CD4-positive, alpha-beta T cell treated with Interleukin-1 beta for 1 hour (primary cell): ENCODE results near the gene IGF2R.

Experiments
- DNase-seq, 2 donors: peaks; one replicate each; pipeline ENCODE4 v3.0.0-alpha.2; 2020 to 2022

Gene IGF2R

DNA sequence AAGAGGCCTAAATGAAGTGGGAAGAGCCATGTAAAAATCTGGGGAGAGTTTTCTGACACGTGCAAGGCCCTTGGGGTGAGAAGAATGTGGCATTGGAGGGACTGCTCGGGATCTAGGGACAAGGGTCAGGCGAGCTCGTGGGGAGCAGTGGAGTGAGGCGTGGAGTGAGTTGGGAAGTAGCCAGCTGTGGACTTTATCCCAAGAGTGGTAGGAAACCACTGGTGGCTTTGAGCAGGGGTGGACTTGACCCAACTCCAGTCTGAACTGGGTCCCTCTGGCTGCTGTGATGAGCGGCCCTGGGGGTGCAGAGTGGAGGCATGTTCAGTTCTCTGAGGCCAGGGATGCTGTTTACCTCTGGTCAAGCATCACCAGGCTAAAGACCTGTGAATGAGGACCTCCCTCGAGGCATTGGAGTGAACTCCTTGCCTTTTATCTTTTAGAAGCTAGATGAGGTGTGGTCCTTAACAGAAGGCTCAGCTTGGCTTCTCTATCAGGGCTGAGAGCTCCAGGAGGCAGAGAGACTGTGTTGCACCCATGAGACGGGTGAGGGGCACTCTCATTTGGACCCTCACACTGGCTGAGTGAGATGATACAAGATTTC lies 173.3 kb downstream of the IGF2R start:
- DNase-seq: no peak

DNA sequence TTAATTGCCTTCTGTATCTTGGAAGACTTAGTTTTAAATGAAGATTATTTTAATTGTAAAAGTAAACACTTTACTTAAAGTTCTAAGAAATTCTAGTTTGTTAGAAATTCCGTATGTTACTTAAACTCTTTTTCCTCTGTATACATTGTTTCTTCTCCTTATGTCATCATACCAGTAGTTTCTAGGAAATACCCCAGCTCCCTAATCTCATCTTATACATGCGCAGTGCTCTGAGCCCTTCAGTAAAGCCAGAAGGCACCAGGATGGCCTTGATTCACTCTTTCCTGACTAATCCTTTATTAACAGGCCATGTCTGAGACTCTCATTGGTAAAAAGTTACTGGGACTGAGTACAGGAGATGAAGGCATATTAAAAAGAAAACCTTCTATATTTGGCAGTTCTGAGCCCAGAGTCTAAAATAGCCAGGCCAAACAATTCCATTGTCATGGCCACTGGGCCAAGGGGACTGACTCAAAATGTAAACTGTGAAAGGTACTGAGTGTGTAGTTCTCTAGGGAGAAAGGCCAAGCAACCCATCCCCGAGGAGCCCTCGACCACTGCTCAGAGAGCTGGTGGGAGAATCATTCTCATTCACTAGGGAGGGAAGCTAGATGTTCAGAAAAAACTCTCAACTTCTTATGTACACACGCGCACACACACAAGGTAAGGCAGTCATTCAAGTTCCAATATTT lies 177.7 kb downstream of the IGF2R start:
- DNase-seq: no peak

DNA sequence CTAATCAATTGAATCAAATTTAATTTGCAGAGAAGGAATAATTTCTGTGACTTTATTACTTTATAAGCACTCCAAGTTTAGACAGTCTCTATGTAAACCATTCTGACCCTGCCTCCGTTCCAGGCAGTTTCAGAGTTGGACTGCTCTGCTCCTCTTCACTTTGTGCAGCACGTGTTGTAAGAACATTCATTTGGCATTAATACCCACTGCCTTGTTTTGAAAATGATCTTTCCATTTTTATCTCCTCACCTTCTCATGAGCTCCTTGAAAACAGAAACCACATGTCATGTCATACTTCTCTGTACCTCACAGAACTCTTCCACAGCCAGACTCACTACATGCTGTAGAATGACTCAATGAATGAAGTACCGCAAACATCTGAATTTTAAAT lies 178.3 kb downstream of the IGF2R start:
- no peak for DNase-seq

DNA sequence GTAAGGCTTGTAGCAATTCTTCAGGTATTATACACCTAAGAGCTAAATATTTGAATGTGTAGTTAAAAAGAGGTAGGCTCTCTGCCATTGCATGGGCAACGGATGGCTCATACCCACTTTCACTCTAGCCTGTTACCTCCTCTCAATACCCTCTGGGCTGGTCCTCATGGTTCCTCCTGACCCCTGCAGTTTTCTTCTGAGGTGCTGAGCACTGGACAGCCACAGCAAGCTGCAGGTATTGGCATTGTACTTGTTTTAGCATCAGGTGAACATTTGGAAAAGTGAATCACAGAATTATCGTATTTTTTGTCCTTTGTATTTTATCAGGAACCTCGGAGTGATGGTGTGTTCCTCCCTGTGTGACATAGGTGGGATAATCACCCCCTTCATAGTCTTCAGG lies 185.6 kb downstream of the IGF2R start:
- DNase-seq: no peak

DNA sequence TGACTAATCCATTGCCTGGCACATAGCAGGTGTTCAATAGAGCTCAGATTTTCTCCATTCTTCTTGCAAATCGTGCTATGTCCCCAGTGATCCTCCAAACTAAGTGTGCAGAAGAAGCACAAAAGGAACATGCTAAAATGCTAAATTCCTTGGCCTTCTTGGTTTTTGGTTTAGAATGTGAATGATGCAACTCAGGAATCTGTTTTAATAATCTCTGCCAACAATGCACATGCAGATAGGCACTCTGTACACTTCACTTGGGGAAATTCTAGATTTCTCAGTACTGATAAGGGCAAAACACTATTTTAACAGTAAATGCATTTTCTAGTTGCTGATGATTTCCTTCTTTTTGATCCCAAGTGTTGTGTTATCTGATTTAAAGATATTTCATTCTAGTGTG lies 188.0 kb downstream of the IGF2R start:
- no peak for DNase-seq

DNA sequence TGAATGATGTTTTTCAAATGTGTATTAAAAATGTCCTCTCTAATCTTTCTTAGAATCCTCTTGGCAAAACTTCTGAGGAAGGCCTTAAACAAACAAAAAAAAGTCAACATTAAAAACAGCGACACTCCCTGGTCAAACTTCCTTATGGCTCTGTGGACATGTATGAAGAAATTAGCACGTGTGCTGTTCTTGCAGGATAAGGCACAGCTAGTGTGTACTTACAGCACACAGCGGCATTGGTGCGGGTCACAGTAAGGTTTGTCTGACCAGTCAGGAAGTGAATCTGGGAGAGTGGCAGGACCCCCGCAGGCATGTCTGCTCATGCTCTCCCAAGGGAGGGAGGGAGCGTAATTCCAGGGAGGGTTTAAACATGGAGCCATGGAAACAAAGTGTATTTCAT lies 191.6 kb downstream of the IGF2R start:
- no peak for DNase-seq
